Heart right ventricle (tissue), 16 donors: ENCODE data around the gene LAGE3. TPM values are rescaled to one million over a fixed set of nuclear protein-coding genes. Genes with fewer than 3 reads are reported as not detected.

Experiments used
- ATAC-seq, 8 donors: fragments of 200-7000 bp; cut with Tn5 transposase; one replicate each; pipeline ENCODE4 v1.9.1; 2020; ENCODE audit warnings: mild to moderate bottlenecking in 8 of 8, moderate library complexity in 8 of 8, moderate number of reproducible peaks in 1 of 8
- DNase-seq, 2 donors: peaks; one replicate each; pipeline ENCODE4 v3.0.0-alpha.2; 2020
- H3K27ac ChIP-seq, 10 donors: fragments of 200-600 bp; sonication (generic) in 2 of 10; one replicate each; pipeline versions ENCODE4 v1.5.0 to v1.8.0; 2020 to 2022; ENCODE audit warnings: mild to moderate bottlenecking in 3 of 10
- H3K27me3 ChIP-seq, 7 donors: fragments of 200-600 bp; one replicate each; pipeline ENCODE4 v1.8.0; 2021 to 2022; ENCODE audit warnings: mild to moderate bottlenecking in 2 of 7
- H3K36me3 ChIP-seq, 9 donors: fragments of 200-600 bp; sonication (generic) in 1 of 9; one replicate each; pipeline versions ENCODE4 v1.5.0 to v1.8.0; 2020 to 2022; ENCODE audit warnings: mild to moderate bottlenecking in 2 of 9
- H3K4me1 ChIP-seq, 9 donors: fragments of 200-600 bp; sonication (generic) in 1 of 9; one replicate each; pipeline versions ENCODE4 v1.5.0 to v1.8.0; 2020 to 2022; ENCODE audit warnings: mild to moderate bottlenecking in 4 of 9
- H3K4me3 ChIP-seq, 10 donors: fragments of 200-600 bp; sonication (generic) in 2 of 10; one replicate each; pipeline versions ENCODE4 v1.5.0 to v1.8.0; 2020 to 2022; ENCODE audit warnings: mild to moderate bottlenecking in 7 of 10, moderate library complexity in 2 of 10
- H3K9me3 ChIP-seq, 11 donors: fragments of 200-600 bp in 10 of 11; sonication (generic) in 2 of 11; one replicate each; pipeline versions ENCODE4 v1.5.0 to v1.8.0; 2013 to 2022; ENCODE audit warnings: mild to moderate bottlenecking in 2 of 11, control low read depth in 1 of 11, moderate library complexity in 1 of 11
- WGBS, 2 donors: extraction: QIAGEN DNeasy Blood & Tissue Kit; methylation state at CpG; one replicate each; pipeline ENCODE4 v1.1.7; 2013; ENCODE audit warnings: inconsistent platforms in 1 of 2; 5-methylcytosine and 5-hydroxymethylcytosine counted together
- intact Hi-C, 10 donors: fragments of 100-400 bp; cut with DNase I; formaldehyde crosslinking; loops; one replicate each; pipeline versions ENCODE4 v1.11.1 to v1.14.2; 2022
- polyA plus RNA-seq, 2 donors: library from polyadenylated mRNA; stranded (reverse); fragments of 200-250 nt; gene quantifications; one replicate each; pipeline ENCODE4 v1.2.3, GENCODE V29; 2013
- total RNA-seq, 10 donors: library from RNA; stranded (reverse); fragmentation: NEBNext Ultra II Directional in 3 of 10; extraction: Animal tissue kit (Norgen Biotek cat#: 25700) in 3 of 10; gene quantifications; one replicate each; pipeline versions ENCODE4 v1.2.1 to v1.2.4, GENCODE V29; 2021 to 2023
- TF ChIP-seq, protein P1 (sequence below), 9 donors: fragments of 200-600 bp; sonication (generic) in 2 of 9; IDR thresholded peaks; one replicate each; pipeline versions ENCODE4 v1.5.0 to v1.8.0; 2021 to 2022; ENCODE audit warnings: antibody characterized with exemption in 9 of 9, mild to moderate bottlenecking in 5 of 9, moderate library complexity in 1 of 9
- donor health status: Arrhythmogenic right ventricular cardiomyopathy.
- donor health status: ischemic (EF 13 %, LVEDD 7.1; RV severe dilation, severe dysfunction).
- donor health status: healthy with polysubstance abuse.
- donor health status: DM: no; HTN: yes; CAD: no.
- donor health status: DM: no; HTN: no; CAD: no.
- donor health status: ischemic (EF 25% LVEDD 6.9; RV normal size, moderate dysfunction).
- donor health status: ischemic (EF 25% LVEDD 5.7; RV mildly dilated, moderate dysfunction).
- donor health status: healthy.
- donor health status: DM: yes; HTN: yes; CAD: no.
- donor health status: Ischemic cardiomyopathy.
- donor health status: ischemic (EF 35%, LVEDD 5.7; RV mildly dilated, moderate dysfunction).
- donor health status: nonischemic (EF 11% LVEDD 7.7; RV severe dilation, severe dysfunction).
- donor health status: DM: yes; HTN: yes; CAD: no.
- donor health status: PGD.
- donor health status: ischemic (EF 29% LVEDD 5.4; RV normal size, mild dysfunction).
- donor health status: nonischemic (EF 23%, LVEDD 6.1; RV moderate dilation, normal function).

Gene LAGE3
- total and polyA plus RNA-seq, 12 donors, result 7.5 to 38.2 (median 17.7) TPM

DNA sequence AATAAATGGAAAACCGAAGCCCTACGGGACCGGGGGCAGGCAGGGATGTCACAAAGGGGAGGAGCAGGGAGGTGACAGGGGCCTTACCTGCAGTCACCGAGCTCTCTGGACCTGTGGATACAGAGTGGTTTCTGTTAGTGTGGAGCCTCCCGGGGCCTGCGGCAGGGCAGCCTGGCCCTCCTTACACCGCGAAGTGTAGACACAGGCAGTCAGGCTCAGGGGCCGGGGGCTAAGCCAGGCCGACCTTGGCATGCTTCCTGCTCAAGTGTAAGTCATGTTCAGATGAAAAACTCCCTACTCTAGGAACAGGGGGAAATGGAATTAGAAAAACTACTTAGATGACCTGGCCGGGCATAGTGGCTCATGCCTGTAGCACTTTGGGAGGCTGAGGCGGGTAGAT is 32.7 kb upstream of the LAGE3 start:
- Histone ChIP-seq H3K36me3 (peaks cover 0 to 29% (median 0%) of the 10 kb centered on the region in 9 donors), H3K4me1 (peaks cover 0 to 16% (median 7%) of the 10 kb centered on the region in 9 donors), H3K9me3 (peaks cover 0 to 11% (median 0%) of the 10 kb centered on the region in 11 donors), H3K27ac (peak overlapping the region in 1 of 10 donors; percentile 36), H3K4me3 (no peak overlapping the region), H3K27me3 (no peaks in the 10 kb centered on the region)
- TF ChIP-seq, protein P1, sequence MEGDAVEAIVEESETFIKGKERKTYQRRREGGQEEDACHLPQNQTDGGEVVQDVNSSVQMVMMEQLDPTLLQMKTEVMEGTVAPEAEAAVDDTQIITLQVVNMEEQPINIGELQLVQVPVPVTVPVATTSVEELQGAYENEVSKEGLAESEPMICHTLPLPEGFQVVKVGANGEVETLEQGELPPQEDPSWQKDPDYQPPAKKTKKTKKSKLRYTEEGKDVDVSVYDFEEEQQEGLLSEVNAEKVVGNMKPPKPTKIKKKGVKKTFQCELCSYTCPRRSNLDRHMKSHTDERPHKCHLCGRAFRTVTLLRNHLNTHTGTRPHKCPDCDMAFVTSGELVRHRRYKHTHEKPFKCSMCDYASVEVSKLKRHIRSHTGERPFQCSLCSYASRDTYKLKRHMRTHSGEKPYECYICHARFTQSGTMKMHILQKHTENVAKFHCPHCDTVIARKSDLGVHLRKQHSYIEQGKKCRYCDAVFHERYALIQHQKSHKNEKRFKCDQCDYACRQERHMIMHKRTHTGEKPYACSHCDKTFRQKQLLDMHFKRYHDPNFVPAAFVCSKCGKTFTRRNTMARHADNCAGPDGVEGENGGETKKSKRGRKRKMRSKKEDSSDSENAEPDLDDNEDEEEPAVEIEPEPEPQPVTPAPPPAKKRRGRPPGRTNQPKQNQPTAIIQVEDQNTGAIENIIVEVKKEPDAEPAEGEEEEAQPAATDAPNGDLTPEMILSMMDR (IDR thresholded peaks at IDR 0.05), result no peak
- ATAC-seq, result no peak
- intact Hi-C loops, result loop anchor here in 1 of 10 donors (10.0 kb wide), 2 partner anchors 57 to 117 kb away; partner anchors contain the start of genes PLXNA3 and RPL10
- no peak for DNase-seq
- 71 to 74% methylated on average over 12 of the region's 12 CpGs for WGBS, 2 donors

DNA sequence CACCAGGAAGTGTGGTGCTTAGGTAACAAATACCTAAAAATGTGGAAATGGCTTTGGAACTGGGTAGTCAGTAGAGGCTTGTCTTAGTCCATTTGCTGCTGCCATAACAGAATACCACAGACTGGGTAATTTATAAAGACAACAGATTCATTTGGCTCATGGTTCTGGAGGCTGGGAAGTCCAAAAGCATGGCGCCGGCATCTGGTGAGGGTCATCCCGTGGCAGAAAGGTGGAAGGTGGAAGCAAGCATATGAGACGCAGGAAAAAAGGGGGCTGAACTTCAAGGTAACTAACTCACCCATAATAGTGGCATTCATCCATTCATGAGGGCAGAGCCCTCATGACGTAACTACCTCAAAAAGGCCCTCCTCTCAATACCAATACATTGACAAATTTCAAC is 30.4 kb upstream of the LAGE3 start:
- Histone ChIP-seq H3K36me3 (peaks cover 0 to 47% (median 0%) of the 10 kb centered on the region in 9 donors), H3K4me1 (peaks cover 0 to 2% (median 0%) of the 10 kb centered on the region in 9 donors), H3K4me3 (no peak overlapping the region), H3K27ac (no peak overlapping the region), H3K9me3 (peaks cover 0 to 7% (median 0%) of the 10 kb centered on the region in 11 donors), H3K27me3 (no peaks in the 10 kb centered on the region)
- WGBS, 2 donors, result 98% methylated on average over 5 of the region's 5 CpGs
- intact Hi-C loops, result no loop called here
- ATAC-seq (no peak), DNase-seq (no peak)
- TF ChIP-seq, protein P1 (IDR thresholded peaks at IDR 0.05), result no peak

DNA sequence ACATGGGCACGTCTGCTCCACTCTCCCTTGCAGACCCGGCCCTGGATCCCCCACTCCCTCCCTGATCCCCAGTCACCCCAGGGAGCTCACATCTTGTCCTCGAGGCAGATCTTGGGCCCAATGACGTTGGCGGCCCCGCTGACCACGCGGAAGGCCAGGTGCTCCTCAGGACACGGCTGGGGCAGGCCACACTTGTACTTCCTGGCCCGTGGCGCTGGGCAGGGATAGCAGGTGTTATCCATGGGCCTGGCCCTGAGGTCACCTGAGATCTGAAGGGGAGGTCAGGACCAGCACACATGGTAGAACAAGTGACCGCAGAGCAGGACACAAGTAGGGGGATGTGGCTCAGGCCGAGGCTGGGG is 29.3 kb upstream of the LAGE3 start:
- intact Hi-C loops, result no loop called here
- no peak overlapping the region for H3K27ac ChIP-seq
- H3K4me3 ChIP-seq, result no peak overlapping the region
- no peaks in the 10 kb centered on the region for H3K27me3 ChIP-seq
- 93% methylated on average over 13 of the region's 13 CpGs for WGBS, 2 donors
- H3K9me3 ChIP-seq, result peaks cover 0 to 7% (median 0%) of the 10 kb centered on the region in 11 donors
- no peak for DNase-seq
- TF ChIP-seq, protein P1 (IDR thresholded peaks at IDR 0.05), result no peak
- H3K4me1 ChIP-seq, result no peaks in the 10 kb centered on the region
- peaks cover 0 to 47% (median 0%) of the 10 kb centered on the region in 9 donors for H3K36me3 ChIP-seq
- no peak for ATAC-seq

GRCh38 chrX:154507673-154508383 is 28.7 kb upstream of the LAGE3 start:
- no peak overlapping the region for H3K4me3 ChIP-seq
- intact Hi-C loops, result no loop called here
- no peaks in the 10 kb centered on the region for H3K27me3 ChIP-seq
- WGBS, 2 donors, result 84 to 87% methylated on average over 14 to 24 of the region's 24 CpGs
- TF ChIP-seq, protein P1 (IDR thresholded peaks at IDR 0.05), result no peak
- ATAC-seq (no peak), DNase-seq (no peak)
- H3K9me3 ChIP-seq, result peaks cover 0 to 7% (median 0%) of the 10 kb centered on the region in 11 donors
- no peak overlapping the region for H3K27ac ChIP-seq
- no peaks in the 10 kb centered on the region for H3K4me1 ChIP-seq
- H3K36me3 ChIP-seq, result peaks cover 0 to 47% (median 0%) of the 10 kb centered on the region in 9 donors
